KOPT-K1 (cell line): Measurements from ENCODE around the gene TTC28.
"Not testable (repeated sequence)": the region's sequence is repeated elsewhere in the genome, so short reads cannot be mapped to it uniquely, and the experiment has no call there.

Experiments
- H3K27ac ChIP-seq: fragments of 200-600 bp; sonication (generic); 2 replicates; pipeline ENCODE4 v1.5.1; 2016; ENCODE audit warnings: antibody characterized with exemption, mild to moderate bottlenecking, low read depth, low read length; ENCODE audit not compliant: poor library complexity, severe bottlenecking
- H3K36me3 ChIP-seq: fragments of 200-600 bp; sonication (generic); 2 replicates; pipeline ENCODE4 v1.5.1; 2017; ENCODE audit warnings: antibody characterized with exemption, mild to moderate bottlenecking, low read length, moderate library complexity; ENCODE audit not compliant: insufficient read depth
- H3K9me3 ChIP-seq: fragments of 200-600 bp; sonication (generic); 2 replicates; pipeline ENCODE4 v1.5.1; 2017; ENCODE audit warnings: antibody characterized with exemption, low read length, mild to moderate bottlenecking; ENCODE audit not compliant: insufficient read depth, poor library complexity, severe bottlenecking

The TTC28 gene

GRCh38 chr22:28529144-28529543, 150.5 kb downstream of the TTC28 start:
- not testable (repeated sequence) for H3K9me3 ChIP-seq, H3K36me3 ChIP-seq, H3K27ac ChIP-seq

- no peaks in the 10 kb centered on the region for H3K9me3 ChIP-seq
- H3K27ac ChIP-seq, result no peak overlapping the region
- H3K36me3 ChIP-seq, result no peaks in the 10 kb centered on the region
Observed at GRCh38 chr22:28521451-28521850, 158.2 kb downstream of the TTC28 start.

GRCh38 chr22:28514321-28514821, 165.3 kb downstream of the TTC28 start:
- Histone ChIP-seq H3K36me3 (no peaks in the 10 kb centered on the region), H3K9me3 (no peaks in the 10 kb centered on the region), H3K27ac (no peak overlapping the region)

DNA sequence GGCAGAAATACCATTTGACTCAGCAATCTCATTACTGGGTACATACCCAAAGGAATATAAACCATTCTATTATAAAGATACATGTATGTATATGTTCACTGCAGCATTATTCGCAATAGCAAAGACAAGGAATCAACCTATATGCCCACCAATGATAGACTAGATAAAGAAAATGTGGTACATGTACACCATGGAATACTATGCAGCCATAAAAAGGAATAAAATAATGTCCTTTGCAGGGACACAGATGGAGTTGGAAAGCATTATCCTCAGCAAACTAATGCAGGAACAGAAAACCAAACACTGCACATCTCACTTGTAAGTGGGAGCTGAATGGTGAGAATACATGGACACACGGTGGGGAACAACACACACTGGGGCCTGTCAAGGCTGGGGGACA, 167.3 kb downstream of the TTC28 start:
- not testable (repeated sequence) for H3K27ac ChIP-seq, H3K9me3 ChIP-seq, H3K36me3 ChIP-seq

DNA sequence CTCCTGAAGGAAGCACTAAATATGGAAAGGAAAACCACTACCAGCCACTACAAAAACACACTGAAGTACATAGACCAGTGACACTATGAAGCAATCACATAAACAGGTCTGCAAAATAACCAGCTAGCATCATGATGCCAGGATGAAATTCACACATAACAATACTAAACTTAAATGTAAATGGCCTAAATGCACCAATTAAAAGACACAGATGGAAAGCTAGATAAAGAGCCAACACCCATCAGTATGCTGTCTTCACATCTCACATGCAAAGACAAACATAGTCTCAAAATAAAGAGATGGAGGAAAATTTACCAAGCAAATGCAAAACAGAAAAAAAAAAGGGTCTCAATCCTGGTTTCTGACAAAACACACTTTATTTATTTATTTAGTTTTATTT, 171.7 kb downstream of the TTC28 start:
- H3K27ac ChIP-seq, result no peak overlapping the region
- H3K9me3 ChIP-seq, result no peaks in the 10 kb centered on the region
- no peaks in the 10 kb centered on the region for H3K36me3 ChIP-seq

GRCh38 chr22:28506150-28506535, 173.5 kb downstream of the TTC28 start:
- H3K36me3 ChIP-seq, result no peaks in the 10 kb centered on the region
- no peak overlapping the region for H3K27ac ChIP-seq
- no peaks in the 10 kb centered on the region for H3K9me3 ChIP-seq

DNA sequence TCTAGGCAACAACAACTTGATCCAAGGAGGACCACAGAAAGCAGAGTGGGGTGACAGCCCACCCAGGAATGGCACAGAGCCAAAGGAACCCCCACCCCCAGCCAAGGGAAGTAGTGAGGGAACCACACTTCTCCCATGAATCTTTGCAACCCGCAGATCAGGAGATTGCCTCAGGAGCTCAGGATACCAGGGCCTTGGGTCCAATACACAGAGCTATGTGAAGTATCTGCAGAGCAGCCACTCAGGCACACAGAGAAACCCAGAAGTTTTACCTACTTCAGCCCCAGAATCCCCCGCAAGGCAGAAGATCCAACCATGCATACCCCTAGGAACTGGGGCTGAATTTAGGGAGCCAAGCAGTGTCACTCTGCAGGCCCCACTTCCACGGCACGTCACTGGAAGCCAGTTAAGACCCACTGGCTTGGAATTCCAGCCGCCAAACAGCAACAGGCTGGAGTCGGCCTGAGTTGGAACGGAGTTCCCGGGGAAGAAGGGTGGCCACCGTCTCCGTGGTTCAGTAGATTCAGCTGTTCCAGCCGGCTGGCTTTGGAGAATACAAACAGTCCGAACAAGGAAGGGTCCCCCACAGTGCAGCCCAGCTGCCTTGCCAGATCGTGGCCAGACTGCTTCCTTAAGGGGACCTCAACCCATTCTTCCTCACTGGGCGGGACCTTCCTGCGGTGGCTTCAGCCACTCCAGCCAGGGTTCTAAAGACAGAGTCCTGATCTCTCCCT, 174.1 kb downstream of the TTC28 start:
- Histone ChIP-seq H3K36me3 (no peaks in the 10 kb centered on the region), H3K27ac (no peak overlapping the region), H3K9me3 (no peaks in the 10 kb centered on the region)

GRCh38 chr22:28500006-28500405, 179.6 kb downstream of the TTC28 start:
- Histone ChIP-seq H3K27ac (no peak overlapping the region), H3K9me3 (no peaks in the 10 kb centered on the region)

GRCh38 chr22:28498044-28498443, 181.6 kb downstream of the TTC28 start:
- no peaks in the 10 kb centered on the region for H3K36me3 ChIP-seq
- H3K9me3 ChIP-seq, result no peaks in the 10 kb centered on the region
- no peak overlapping the region for H3K27ac ChIP-seq

More at GRCh38 chr22:28500006-28500405, 179.6 kb downstream of the TTC28 start:
- no peaks in the 10 kb centered on the region for H3K36me3 ChIP-seq

GRCh38 chr22:28497188-28497587, 182.5 kb downstream of the TTC28 start:
- no peaks in the 10 kb centered on the region for H3K9me3 ChIP-seq
- H3K36me3 ChIP-seq, result no peaks in the 10 kb centered on the region
- H3K27ac ChIP-seq, result no peak overlapping the region

DNA sequence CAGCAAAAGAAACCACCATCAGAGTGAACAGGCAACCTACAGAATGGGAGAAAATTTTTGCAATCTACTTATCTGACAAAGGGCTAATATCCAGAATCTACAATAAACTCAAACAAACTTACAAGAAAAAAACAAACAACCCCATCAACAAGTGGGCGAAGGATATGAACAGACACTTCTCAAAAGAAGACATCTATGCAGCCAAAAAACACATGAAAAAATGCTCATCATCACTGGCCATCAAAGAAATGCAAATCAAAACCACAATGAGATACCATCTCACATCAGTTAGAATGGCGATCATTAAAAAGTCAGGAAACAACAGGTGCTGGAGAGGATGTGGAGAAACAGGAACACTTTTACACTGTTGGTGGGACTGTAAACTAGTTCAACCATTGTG, 188.4 kb downstream of the TTC28 start:
- H3K36me3 ChIP-seq, H3K27ac ChIP-seq, H3K9me3 ChIP-seq: not testable (repeated sequence)

DNA sequence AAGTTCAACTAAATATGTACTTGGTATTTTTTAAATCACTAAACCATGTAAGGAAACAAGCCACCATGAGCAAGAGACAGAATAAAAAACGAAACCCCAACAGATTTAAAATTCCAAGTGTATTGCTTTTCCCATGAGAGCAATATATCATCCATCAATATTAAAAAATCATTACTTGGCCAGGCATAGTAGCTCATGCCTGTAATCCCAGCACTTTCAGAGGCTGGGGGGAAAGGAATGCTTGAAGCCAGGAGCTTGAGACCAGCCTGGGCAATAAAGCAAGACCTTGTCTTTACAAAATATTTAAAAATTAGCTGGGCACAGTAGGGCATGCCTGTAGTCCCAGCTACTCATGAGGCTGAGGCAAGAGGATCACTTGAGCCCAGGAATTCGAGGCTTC, 190.8 kb downstream of the TTC28 start:
- Histone ChIP-seq H3K9me3 (no peaks in the 10 kb centered on the region), H3K36me3 (no peaks in the 10 kb centered on the region), H3K27ac (no peak overlapping the region)

DNA sequence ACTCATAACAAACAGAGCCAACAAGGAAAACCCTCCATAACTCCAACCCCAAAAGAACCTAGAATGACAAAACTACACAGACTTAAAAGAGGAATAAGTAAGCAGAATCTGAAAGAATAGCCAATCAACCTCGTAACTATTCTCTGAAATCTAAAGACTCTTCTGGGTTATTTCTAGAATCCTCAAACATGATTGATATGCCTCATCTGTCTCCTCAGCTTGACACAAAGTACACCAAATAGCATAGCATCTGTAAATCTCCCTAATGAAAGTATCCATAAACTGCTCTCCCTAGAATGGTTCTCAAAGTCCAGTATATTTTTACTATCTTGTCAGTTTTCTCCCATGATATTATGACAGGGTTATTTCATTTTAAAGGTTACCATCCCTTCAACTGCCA, 195.0 kb downstream of the TTC28 start:
- Histone ChIP-seq H3K27ac (no peak overlapping the region), H3K9me3 (no peaks in the 10 kb centered on the region), H3K36me3 (no peaks in the 10 kb centered on the region)

DNA sequence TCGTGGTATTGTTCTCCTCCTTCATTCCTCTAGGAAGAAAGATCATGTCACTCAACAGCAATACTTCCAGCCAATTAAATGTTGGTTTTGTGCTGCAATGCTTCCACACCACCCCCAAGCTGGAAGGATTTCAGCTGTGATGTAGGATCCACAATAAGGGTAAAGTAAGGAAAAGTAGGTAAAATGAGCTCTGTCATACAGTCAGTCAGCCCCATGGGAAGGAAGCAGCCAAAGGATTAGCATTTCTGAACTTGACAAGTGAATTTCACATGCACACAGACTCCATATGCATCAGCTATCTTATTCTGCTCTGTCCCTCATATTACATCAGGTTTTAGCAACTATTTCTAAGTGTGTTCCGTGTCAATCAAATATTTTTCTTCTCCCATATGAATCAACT, 197.9 kb downstream of the TTC28 start:
- Histone ChIP-seq H3K27ac (no peak overlapping the region), H3K36me3 (no peaks in the 10 kb centered on the region), H3K9me3 (no peaks in the 10 kb centered on the region)

DNA sequence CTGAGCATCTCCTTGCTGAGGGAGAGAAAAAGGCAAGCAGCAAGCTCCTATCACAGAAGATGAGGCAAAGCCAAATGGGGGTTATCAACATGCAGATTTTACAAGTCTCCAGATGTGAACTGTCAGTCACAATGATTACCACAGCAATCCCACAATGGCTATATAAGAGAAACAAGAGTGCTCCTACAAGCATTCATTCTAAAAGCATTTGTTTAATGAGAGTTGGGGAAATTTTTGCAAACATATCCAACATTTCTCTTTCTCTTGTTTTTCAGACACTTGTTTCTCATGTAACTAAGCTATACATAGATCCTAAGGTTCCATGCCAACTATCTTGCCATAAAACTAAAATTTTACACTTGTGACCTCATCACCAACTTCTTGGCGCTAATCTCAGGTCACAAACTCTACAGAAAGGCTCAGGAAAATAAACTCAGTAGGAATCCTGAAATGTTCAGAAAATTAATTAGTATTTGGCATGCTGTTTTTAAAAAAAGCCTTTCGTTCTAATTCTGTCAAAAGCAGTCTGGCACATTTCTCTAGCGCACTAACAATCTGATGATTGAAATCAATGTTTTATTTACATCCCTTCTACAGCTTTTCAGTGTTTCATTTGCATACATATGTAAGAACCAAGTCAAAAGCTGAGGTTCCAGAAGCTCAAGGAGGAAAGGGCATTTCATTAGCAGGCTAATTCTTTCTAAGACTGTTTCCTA, 199.5 kb downstream of the TTC28 start:
- no peak overlapping the region for H3K27ac ChIP-seq
- no peaks in the 10 kb centered on the region for H3K9me3 ChIP-seq
- H3K36me3 ChIP-seq, result no peaks in the 10 kb centered on the region

DNA sequence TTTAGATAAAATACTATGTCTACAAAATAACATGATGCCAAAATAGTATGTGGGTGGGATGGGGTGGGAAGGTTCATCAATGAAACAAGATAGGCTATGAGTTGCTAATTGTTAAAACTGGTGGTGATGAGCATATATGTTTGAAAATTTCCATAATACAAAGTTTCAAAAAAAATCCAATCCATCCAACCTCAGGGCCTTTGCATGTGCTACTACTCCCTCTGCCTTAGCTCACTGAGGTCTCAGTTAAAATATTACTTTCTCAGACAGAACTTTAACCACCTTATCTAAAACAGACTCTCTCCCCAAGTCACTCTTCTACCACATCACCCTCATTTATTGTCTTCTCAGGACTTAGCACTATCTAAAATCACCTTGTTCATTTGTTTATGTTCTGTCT, 201.1 kb downstream of the TTC28 start:
- H3K27ac ChIP-seq, result no peak overlapping the region
- no peaks in the 10 kb centered on the region for H3K9me3 ChIP-seq
- no peaks in the 10 kb centered on the region for H3K36me3 ChIP-seq
